CD4-positive, alpha-beta T cell treated with Interleukin-4 for 4 hours (primary cell): Measurements from ENCODE around the gene UBXN7.
"Not testable (repeated sequence)": the region's sequence is repeated elsewhere in the genome, so short reads cannot be mapped to it uniquely, and the experiment has no call there.

Experiments
- DNase-seq: peaks from one replicate; pipeline ENCODE4 v3.0.0-alpha.2; 2020

The UBXN7 gene

GRCh38 chr3:196351541-196351940 is 80.7 kb downstream of the UBXN7 start:
- DNase-seq, result no peak

- no peak for DNase-seq
These were observed 82.2 kb downstream of the UBXN7 start for GRCh38 chr3:196350067-196350466.

- no peak for DNase-seq
These were observed 83.5 kb downstream of the UBXN7 start for GRCh38 chr3:196348698-196349097.

GRCh38 chr3:196344663-196345062 is 87.6 kb downstream of the UBXN7 start:
- no peak for DNase-seq

- DNase-seq, result not testable (repeated sequence)
These were observed 88.3 kb downstream of the UBXN7 start for GRCh38 chr3:196343917-196344316.

- DNase-seq, result no peak
These were observed 91.1 kb downstream of the UBXN7 start for GRCh38 chr3:196341137-196341536.

GRCh38 chr3:196340466-196340865 is 91.8 kb downstream of the UBXN7 start:
- DNase-seq, result no peak

- DNase-seq, result no peak
These were observed 92.6 kb downstream of the UBXN7 start for GRCh38 chr3:196339493-196340254.

GRCh38 chr3:196339044-196339443 is 93.2 kb downstream of the UBXN7 start:
- no peak for DNase-seq

GRCh38 chr3:196336319-196337145 is 95.7 kb downstream of the UBXN7 start:
- no peak for DNase-seq

GRCh38 chr3:196335503-196335948 is 96.7 kb downstream of the UBXN7 start:
- DNase-seq, result no peak

- DNase-seq, result no peak
These were observed 97.2 kb downstream of the UBXN7 start for GRCh38 chr3:196334982-196335381.

- no peak for DNase-seq
These were observed 100.1 kb downstream of the UBXN7 start for GRCh38 chr3:196332168-196332567.

GRCh38 chr3:196327405-196327804 is 104.8 kb downstream of the UBXN7 start:
- DNase-seq, result no peak

- no peak for DNase-seq
These were observed 105.3 kb downstream of the UBXN7 start for GRCh38 chr3:196326936-196327335.

- no peak for DNase-seq
These were observed 108.5 kb downstream of the UBXN7 start for GRCh38 chr3:196323691-196324090.

GRCh38 chr3:196323016-196323415 is 109.2 kb downstream of the UBXN7 start:
- DNase-seq, result no peak

GRCh38 chr3:196321162-196321561 is 111.1 kb downstream of the UBXN7 start:
- DNase-seq, result no peak

GRCh38 chr3:196320137-196320536 is 112.1 kb downstream of the UBXN7 start:
- DNase-seq, result no peak

GRCh38 chr3:196317687-196318467 is 114.3 kb downstream of the UBXN7 start, which contains the start of gene DYNLT2B:
DYNLT2B (minus strand) TSS chr3:196318240; CDS start chr3:196318152, 88 bp downstream.
- DNase-seq, result peak; percentile 87

GRCh38 chr3:196316799-196317686 is 115.2 kb downstream of the UBXN7 start:
- not testable (repeated sequence) for DNase-seq

- no peak for DNase-seq
These were observed 116.4 kb downstream of the UBXN7 start for GRCh38 chr3:196315821-196316220.
